ENCODE results near the gene LYPD3. TPM values are rescaled to one million over a fixed set of nuclear protein-coding genes. Genes with fewer than 3 reads are reported as not detected.

The LYPD3 gene
- polyA plus RNA-seq, 3 donors, result 0.24 to 22.9 (median 0.48) TPM

DNA sequence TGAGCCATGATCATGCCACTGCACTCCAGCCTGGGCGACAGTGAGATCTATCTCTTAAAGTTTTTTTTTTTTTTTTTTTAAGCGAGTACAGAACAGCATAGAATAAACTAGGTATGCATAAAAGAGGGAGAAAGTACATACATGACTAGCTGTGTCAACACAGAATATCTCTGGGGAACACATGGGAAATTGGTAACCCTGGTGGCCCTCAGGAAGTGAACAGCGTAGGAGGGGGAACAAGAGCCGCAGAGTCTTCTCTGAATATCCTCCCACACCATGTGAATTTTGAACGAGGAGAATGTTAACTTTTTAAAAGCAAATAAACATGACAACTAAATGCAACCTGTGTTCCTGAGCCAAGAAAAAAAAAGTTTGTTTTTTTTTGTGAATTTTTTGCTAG, 23.9 kb upstream of the LYPD3 start:
- Histone ChIP-seq H2AFZ (ENCODE audit: insufficient read depth, low read depth, low read length, poor library complexity, severe bottlenecking) (no peak overlapping the region), H3K9me3 (replicated peaks in 1 of 2; ENCODE audit: control insufficient read depth in 1 of 2, insufficient read depth in 1 of 2, low read length in 2 of 2) (no peaks in the 10 kb centered on the region), H3K4me3 (replicated peaks in 1 of 3; ENCODE audit: low read depth in 2 of 3, low read length in 3 of 3) (no peak overlapping the region), H3K4me1 (ENCODE audit: control insufficient read depth in 1 of 2, insufficient read depth in 2 of 2, low read length in 2 of 2) (peaks cover 39 to 42% of the 10 kb centered on the region in 2 donors), H4K20me1 (ENCODE audit: insufficient read depth, low read length) (no peaks in the 10 kb centered on the region), H3K4me2 (replicated peaks; ENCODE audit: extremely low read depth, low read length, poor library complexity, severe bottlenecking) (no peak overlapping the region), H3K36me3 (replicated peaks in 1 of 2; ENCODE audit: control insufficient read depth in 1 of 2, insufficient read depth in 2 of 2, low read length in 2 of 2) (peaks cover 0 to 1% of the 10 kb centered on the region in 2 donors), H3K27me3 (ENCODE audit: control insufficient read depth in 2 of 2, insufficient read depth in 2 of 2, low read length in 2 of 2) (no peaks in the 10 kb centered on the region), H3K9ac (ENCODE audit: insufficient read depth, low read length, poor library complexity, severe bottlenecking) (no peak overlapping the region), H3K79me2 (ENCODE audit: insufficient read depth, low read length) (no peaks in the 10 kb centered on the region), H3K27ac (ENCODE audit: low read depth in 1 of 2, low read length in 2 of 2) (no peak overlapping the region)
- Mint-ChIP-seq H3K4me3 (no peak overlapping the region), H3K36me3 (peaks cover 6 to 8% of the 10 kb centered on the region in 2 donors), H3K27me3 (ENCODE audit: low read depth in 3 of 3) (peaks cover 0 to 1% (median 1%) of the 10 kb centered on the region in 3 donors), H3K27ac (no peak overlapping the region), H3K9me3 (peaks cover 0 to 4% (median 0%) of the 10 kb centered on the region in 7 donors), H3K4me1 (peaks cover 38% of the 10 kb centered on the region)
- intact Hi-C loops (cut with micrococcal nuclease), result no loop called here
- DNase-seq, result no peak
- TF ChIP-seq, protein P1, sequence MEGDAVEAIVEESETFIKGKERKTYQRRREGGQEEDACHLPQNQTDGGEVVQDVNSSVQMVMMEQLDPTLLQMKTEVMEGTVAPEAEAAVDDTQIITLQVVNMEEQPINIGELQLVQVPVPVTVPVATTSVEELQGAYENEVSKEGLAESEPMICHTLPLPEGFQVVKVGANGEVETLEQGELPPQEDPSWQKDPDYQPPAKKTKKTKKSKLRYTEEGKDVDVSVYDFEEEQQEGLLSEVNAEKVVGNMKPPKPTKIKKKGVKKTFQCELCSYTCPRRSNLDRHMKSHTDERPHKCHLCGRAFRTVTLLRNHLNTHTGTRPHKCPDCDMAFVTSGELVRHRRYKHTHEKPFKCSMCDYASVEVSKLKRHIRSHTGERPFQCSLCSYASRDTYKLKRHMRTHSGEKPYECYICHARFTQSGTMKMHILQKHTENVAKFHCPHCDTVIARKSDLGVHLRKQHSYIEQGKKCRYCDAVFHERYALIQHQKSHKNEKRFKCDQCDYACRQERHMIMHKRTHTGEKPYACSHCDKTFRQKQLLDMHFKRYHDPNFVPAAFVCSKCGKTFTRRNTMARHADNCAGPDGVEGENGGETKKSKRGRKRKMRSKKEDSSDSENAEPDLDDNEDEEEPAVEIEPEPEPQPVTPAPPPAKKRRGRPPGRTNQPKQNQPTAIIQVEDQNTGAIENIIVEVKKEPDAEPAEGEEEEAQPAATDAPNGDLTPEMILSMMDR (IDR thresholded peaks at IDR 0.05), result no peak
- no CpG with 5 or more reads among the region's 5 CpGs for WGBS (ENCODE audit: insufficient coverage)

DNA sequence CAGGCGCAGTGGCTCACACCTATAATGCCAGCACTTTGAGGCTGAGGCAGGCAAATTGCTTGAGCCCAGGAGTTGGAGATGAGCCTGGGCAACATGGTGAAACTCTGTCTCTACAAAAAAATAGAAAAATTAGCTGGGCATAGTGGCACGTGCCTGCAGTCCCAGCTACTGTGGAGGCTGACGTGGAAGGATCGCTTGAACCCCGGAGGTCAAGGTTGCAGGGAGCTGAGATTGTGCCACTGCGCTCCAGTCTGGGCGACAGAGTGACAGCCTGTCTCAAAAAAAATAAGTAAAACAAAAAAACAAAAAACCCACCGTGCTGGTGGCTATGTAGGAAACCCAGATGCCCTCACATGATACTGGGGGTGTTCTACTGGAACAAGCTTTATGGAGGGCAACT, 22.8 kb upstream of the LYPD3 start:
- Histone ChIP-seq H3K4me1 (ENCODE audit: control insufficient read depth in 1 of 2, insufficient read depth in 2 of 2, low read length in 2 of 2) (peaks cover 39 to 42% of the 10 kb centered on the region in 2 donors), H3K4me3 (replicated peaks in 1 of 3; ENCODE audit: low read depth in 2 of 3, low read length in 3 of 3) (no peak overlapping the region), H4K20me1 (ENCODE audit: insufficient read depth, low read length) (no peaks in the 10 kb centered on the region), H3K79me2 (ENCODE audit: insufficient read depth, low read length) (no peaks in the 10 kb centered on the region), H3K4me2 (replicated peaks; ENCODE audit: extremely low read depth, low read length, poor library complexity, severe bottlenecking) (no peak overlapping the region), H3K9me3 (replicated peaks in 1 of 2; ENCODE audit: control insufficient read depth in 1 of 2, insufficient read depth in 1 of 2, low read length in 2 of 2) (no peaks in the 10 kb centered on the region), H3K36me3 (replicated peaks in 1 of 2; ENCODE audit: control insufficient read depth in 1 of 2, insufficient read depth in 2 of 2, low read length in 2 of 2) (no peaks in the 10 kb centered on the region), H2AFZ (ENCODE audit: insufficient read depth, low read depth, low read length, poor library complexity, severe bottlenecking) (no peak overlapping the region), H3K27ac (ENCODE audit: low read depth in 1 of 2, low read length in 2 of 2) (no peak overlapping the region), H3K27me3 (ENCODE audit: control insufficient read depth in 2 of 2, insufficient read depth in 2 of 2, low read length in 2 of 2) (no peaks in the 10 kb centered on the region), H3K9ac (ENCODE audit: insufficient read depth, low read length, poor library complexity, severe bottlenecking) (no peak overlapping the region)
- intact Hi-C loops (cut with micrococcal nuclease), result no loop called here
- peaks cover 0 to 4% (median 0%) of the 10 kb centered on the region in 7 donors for H3K9me3 Mint-ChIP-seq
- TF ChIP-seq, protein P1 (IDR thresholded peaks at IDR 0.05), result no peak
- peak overlapping the region in 1 of 2 donors; percentile 39 for H3K4me3 Mint-ChIP-seq
- H3K4me1 Mint-ChIP-seq, result peaks cover 38% of the 10 kb centered on the region
- H3K27ac Mint-ChIP-seq, result peak overlapping the region in 2 of 7 donors; percentile 24 to 58
- peaks cover 0 to 6% of the 10 kb centered on the region in 2 donors for H3K36me3 Mint-ChIP-seq
- 87% methylated on average over 5 of the region's 8 CpGs for WGBS (ENCODE audit: insufficient coverage)
- H3K27me3 Mint-ChIP-seq (ENCODE audit: low read depth in 3 of 3), result peaks cover 0 to 1% (median 1%) of the 10 kb centered on the region in 3 donors
- no peak for DNase-seq
